H1 (cell line): ENCODE data around the gene MYO18A. TPM values are rescaled to one million over a fixed set of nuclear protein-coding genes. Genes with fewer than 3 reads are reported as not detected.
A peak's percentile ranks its signal among the peaks of the same experiment; 100 is the strongest.

Experiments used
- CTCF ChIA-PET: fragments of 300-600 bp; sonication (Branson Sonifier 250); formaldehyde crosslinking; loops from one replicate; lab custom pipeline; 2021; ENCODE audit not compliant: partially characterized antibody; lab: Charles Lee
- POLR2A ChIA-PET: fragments of 300-600 bp; sonication (Branson Sonifier 250); formaldehyde crosslinking; loops from one replicate; lab custom pipeline; 2021; ENCODE audit warnings: inconsistent platforms; ENCODE audit not compliant: partially characterized antibody; lab: Charles Lee
- DNase-seq, 2 experiments: peaks; one replicate each; pipeline versions ENCODE4 v3.0.0 to v3.0.0-alpha.2; 2010 to 2022; ENCODE audit warnings: low spot score in 2 of 2, low read depth in 1 of 2, mixed read lengths in 1 of 2
- FAIRE-seq: peaks from 2 replicates; lab custom pipeline; 2011; peaks lifted over from hg19 to GRCh38; lab: Jason Lieb, UNC
- H2AFZ ChIP-seq: 2 replicates; pipeline ENCODE4 v1.8.1; 2012; ENCODE audit warnings: low read length, inconsistent platforms
- H2AK5ac ChIP-seq: 2 replicates; pipeline ENCODE4 v1.6.1; 2013; ENCODE audit warnings: low read depth, low read length
- H2BK120ac ChIP-seq: replicated peaks from 2 replicates; pipeline ENCODE3; 2013; ENCODE audit warnings: low read depth, low read length, inconsistent platforms
- H2BK12ac ChIP-seq: 2 replicates; pipeline ENCODE4 v1.6.1; 2013; ENCODE audit warnings: low read depth, low read length
- H2BK15ac ChIP-seq: 2 replicates; pipeline ENCODE4 v1.6.1; 2013; ENCODE audit warnings: low read length
- H2BK20ac ChIP-seq: 2 replicates; pipeline ENCODE4 v1.6.1; 2013; ENCODE audit warnings: low read length
- H2BK5ac ChIP-seq: 2 replicates; pipeline ENCODE4 v1.6.1; 2013; ENCODE audit warnings: low read depth, low read length
- H3K14ac ChIP-seq: 2 replicates; pipeline ENCODE4 v1.6.1; 2013; ENCODE audit warnings: inconsistent platforms; ENCODE audit not compliant: insufficient read length
- H3K18ac ChIP-seq: 2 replicates; pipeline ENCODE4 v1.6.1; 2013; ENCODE audit warnings: low read length; ENCODE audit errors: extremely low read depth
- H3K23ac ChIP-seq: 2 replicates; pipeline ENCODE4 v1.6.1; 2013; ENCODE audit warnings: inconsistent platforms; ENCODE audit not compliant: insufficient read length
- H3K23me2 ChIP-seq: 2 replicates; pipeline ENCODE4 v1.6.1; 2013; ENCODE audit warnings: low read depth, low read length
- H3K27ac ChIP-seq: 2 replicates; pipeline ENCODE4 v1.6.1; 2011; ENCODE audit warnings: low read depth, low read length, inconsistent platforms
- H3K27me3 ChIP-seq, 4 experiments: replicated peaks in 1 of 4; 1 replicate in 1 of 4; 2 replicates in 3 of 4; pipeline versions ENCODE4 v1.6.1 to v1.8.1; 2011 to 2013; ENCODE audit warnings: low read length in 3 of 4, mild to moderate bottlenecking in 3 of 4, inconsistent platforms in 2 of 4, mixed read lengths in 2 of 4, moderate library complexity in 1 of 4; ENCODE audit not compliant: control insufficient read depth in 3 of 4, insufficient read depth in 3 of 4; ENCODE audit errors: extremely low read depth in 1 of 4
- H3K36me3 ChIP-seq, 4 experiments: 2 replicates each; pipeline versions ENCODE4 v1.6.1 to v1.8.1; 2011 to 2013; ENCODE audit warnings: mild to moderate bottlenecking in 4 of 4, low read length in 3 of 4, moderate library complexity in 2 of 4, control low read depth in 1 of 4, inconsistent platforms in 1 of 4; ENCODE audit not compliant: insufficient read depth in 4 of 4, control insufficient read depth in 2 of 4
- H3K4ac ChIP-seq: replicated peaks from 2 replicates; pipeline ENCODE3; 2013; ENCODE audit warnings: low read length, low read depth, mixed read lengths, inconsistent platforms; ENCODE audit not compliant: insufficient read length
- H3K4me1 ChIP-seq, 4 experiments: replicated peaks in 1 of 4; 1 replicate in 1 of 4; 2 replicates in 3 of 4; pipeline versions ENCODE4 v1.6.1 to v1.8.1; 2011 to 2013; ENCODE audit warnings: low read length in 3 of 4, inconsistent platforms in 2 of 4, mixed read lengths in 1 of 4; ENCODE audit not compliant: insufficient read depth in 4 of 4, control insufficient read depth in 3 of 4
- H3K4me2 ChIP-seq, 2 experiments: 2 replicates each; pipeline versions ENCODE4 v1.6.1 to v1.8.1; 2011 to 2013; ENCODE audit warnings: low read depth in 2 of 2, low read length in 2 of 2, control low read depth in 1 of 2, inconsistent platforms in 1 of 2, mild to moderate bottlenecking in 1 of 2; ENCODE audit not compliant: insufficient read depth in 1 of 2
- H3K4me3 ChIP-seq, 4 experiments: fragments of 200-600, 300-600 bp in 1 of 4; sonication (generic), shearing (Covaris generic), sonication (Bioruptor Twin) in 1 of 4; 2 replicates each; pipeline versions ENCODE4 v1.5.1 to v1.8.1; 2011 to 2016; ENCODE audit warnings: low read length in 4 of 4, low read depth in 3 of 4, control low read depth in 2 of 4, inconsistent platforms in 2 of 4, mild to moderate bottlenecking in 2 of 4, mixed read lengths in 1 of 4, moderate library complexity in 1 of 4; ENCODE audit not compliant: insufficient read depth in 2 of 4; ENCODE audit errors: extremely low read depth in 1 of 4
- H3K56ac ChIP-seq: replicated peaks from 2 replicates; pipeline ENCODE3; 2013; ENCODE audit warnings: low read depth, mild to moderate bottlenecking, mixed read lengths, low read length, inconsistent platforms; ENCODE audit not compliant: insufficient read length
- H3K79me1 ChIP-seq: 2 replicates; pipeline ENCODE4 v1.6.1; 2013; ENCODE audit warnings: low read depth, low read length, control low read depth
- H3K79me2 ChIP-seq, 2 experiments: 2 replicates each; pipeline versions ENCODE4 v1.6.1 to v1.8.1; 2012 to 2013; ENCODE audit warnings: low read length in 2 of 2, mild to moderate bottlenecking in 2 of 2, inconsistent platforms in 1 of 2; ENCODE audit not compliant: insufficient read depth in 2 of 2, control insufficient read depth in 1 of 2
- H3K9ac ChIP-seq, 4 experiments: replicated peaks in 1 of 4; 1 replicate in 1 of 4; 2 replicates in 3 of 4; pipeline versions ENCODE4 v1.6.1 to v1.8.1; 2011 to 2013; ENCODE audit warnings: low read depth in 3 of 4, low read length in 3 of 4, control low read depth in 2 of 4, mild to moderate bottlenecking in 2 of 4, moderate library complexity in 2 of 4, inconsistent platforms in 1 of 4; ENCODE audit errors: extremely low read depth in 1 of 4
- H3K9me3 ChIP-seq, 2 experiments: 2 replicates each; pipeline versions ENCODE4 v1.6.1 to v1.8.1; 2012 to 2013; ENCODE audit warnings: mild to moderate bottlenecking in 2 of 2, moderate library complexity in 2 of 2, control low read depth in 1 of 2, inconsistent platforms in 1 of 2, low read depth in 1 of 2, low read length in 1 of 2, mixed read lengths in 1 of 2; ENCODE audit not compliant: insufficient read depth in 2 of 2
- H4K20me1 ChIP-seq, 2 experiments: replicated peaks in 1 of 2; 2 replicates each; pipeline versions ENCODE3 to v1.8.1; 2011 to 2013; ENCODE audit warnings: inconsistent platforms in 2 of 2, low read length in 2 of 2, mild to moderate bottlenecking in 1 of 2; ENCODE audit not compliant: insufficient read depth in 2 of 2, control insufficient read depth in 1 of 2
- H4K5ac ChIP-seq: 2 replicates; pipeline ENCODE4 v1.6.1; 2013; ENCODE audit warnings: low read length, low read depth, mixed read lengths, inconsistent platforms; ENCODE audit not compliant: insufficient read length
- H4K8ac ChIP-seq: 2 replicates; pipeline ENCODE4 v1.8.0; 2013; ENCODE audit warnings: mild to moderate bottlenecking, moderate library complexity, low read length, inconsistent platforms; ENCODE audit not compliant: insufficient read depth; ENCODE audit errors: extremely low read depth
- H4K91ac ChIP-seq: replicated peaks from 2 replicates; pipeline ENCODE3; 2013; ENCODE audit warnings: low read length, mixed read lengths, inconsistent platforms; ENCODE audit not compliant: insufficient read length
- CHD2 ChIP-seq: IDR thresholded peaks from 2 replicates; pipeline ENCODE4 v1.6.1; 2012; ENCODE audit warnings: low read length, improper control_type of control experiment
- JUN ChIP-seq: IDR thresholded peaks from 2 replicates; pipeline ENCODE4 v1.6.1; 2011; ENCODE audit warnings: low read depth, mild to moderate bottlenecking, improper control_type of control experiment, low read length
- POLR2A ChIP-seq, 2 experiments: IDR thresholded peaks; 1 replicate in 1 of 2; 2 replicates in 1 of 2; pipeline ENCODE4 v1.6.1; 2011; ENCODE audit warnings: low read depth in 2 of 2, low read length in 2 of 2, mild to moderate bottlenecking in 2 of 2; ENCODE audit errors: control extremely low read depth in 1 of 2
- SIX5 ChIP-seq: IDR thresholded peaks from 2 replicates; pipeline ENCODE4 v1.6.1; 2011; ENCODE audit warnings: mild to moderate bottlenecking, low read depth, low read length
- SP2 ChIP-seq: IDR thresholded peaks from 2 replicates; pipeline ENCODE4 v1.6.1; 2012; ENCODE audit warnings: mild to moderate bottlenecking, low read length, inconsistent platforms
- WGBS, 2 experiments: shearing (Covaris generic) in 1 of 2; methylation state at CpG; one replicate each; pipeline versions ENCODE4 v1.1.6 to v1.1.7; 2013 to 2015; ENCODE audit warnings: low lambda C conversion rate in 2 of 2, mixed read lengths in 2 of 2, inconsistent platforms in 1 of 2, low coverage in 1 of 2, missing lambda C conversion rate in 1 of 2; ENCODE audit not compliant: insufficient replicate concordance in 2 of 2, insufficient coverage in 1 of 2, insufficient read length in 1 of 2; ENCODE audit errors: extremely low coverage in 1 of 2, missing lambda C conversion rate in 1 of 2; 5-methylcytosine and 5-hydroxymethylcytosine counted together
- polyA plus RNA-seq, 7 experiments: library from polyadenylated mRNA; depleted of rRNA in 3 of 7; stranded (reverse) in 5 of 7; unstranded in 2 of 7; fragments of >200 nt in 5 of 7; fragments of 200-250 nt in 2 of 7; gene quantifications; 1 replicate in 5 of 7; 2 replicates in 1 of 7; 4 replicates in 1 of 7; pipeline versions ENCODE4 v1.2.1 to v1.2.3, GENCODE V29; 2011 to 2013; ENCODE audit warnings: missing spikeins in 2 of 7, mixed read lengths in 2 of 7
- total RNA-seq: library from RNA; stranded (reverse); fragmentation: NEBNext Ultra II Directional; extraction: Animal tissue kit (Norgen Biotek cat#: 25700); gene quantifications from 2 replicates; pipeline ENCODE4 v1.2.1, GENCODE V29; 2021

MYO18A gene
- total and polyA plus RNA-seq, 2 of the 8 experiments (the other 6 are each of a cell fraction or from before 2014, with no cell fraction given), result 7.6 to 43.8 TPM

- Histone ChIP-seq H3K27ac (peak overlapping the region; percentile 48; the same call in 1 of the 2 replicates), H3K27me3 (no peaks in the 10 kb centered on the region), H3K14ac (peak overlapping the region; percentile 13), H4K8ac (peak overlapping the region; percentile 79), H2BK15ac (peak overlapping the region; percentile 92; the same call in 1 of the 2 replicates), H3K56ac (no peak overlapping the region), H3K4me3 (no peak overlapping the region), H3K23ac (no peak overlapping the region), H3K9ac (no peak overlapping the region), H2BK5ac (peak overlapping the region; percentile 94), H2AFZ (no peak overlapping the region), H2AK5ac (peak overlapping the region; percentile 78), H3K4me1 (peaks cover 6 to 20% (median 15%) of the 10 kb centered on the region in 4 experiments), H3K79me1 (peaks cover 6% of the 10 kb centered on the region), H3K23me2 (no peaks in the 10 kb centered on the region), H3K36me3 (no peaks in the 10 kb centered on the region), H2BK120ac (peak overlapping the region; percentile 26), H2BK20ac (peak overlapping the region; percentile 72; the same call in 1 of the 2 replicates), H3K9me3 (no peaks in the 10 kb centered on the region), H4K5ac (no peak overlapping the region), H3K18ac (peak overlapping the region; percentile 60; the same call in 1 of the 2 replicates), H3K4me2 (no peak overlapping the region), H3K79me2 (peaks cover 0 to 12% of the 10 kb centered on the region in 2 experiments; a peak in 1 of 4 replicates), H2BK12ac (peak overlapping the region; percentile 98; the same call in 1 of the 2 replicates), H4K91ac (peak overlapping the region; percentile 82), H4K20me1 (peaks cover 0 to 11% of the 10 kb centered on the region in 2 experiments), H3K4ac (peak overlapping the region; percentile 79)
- DNase-seq (no peak), FAIRE-seq (no peak)
- 87% methylated on average over 11 of the region's 11 CpGs; no CpG with 5 or more reads in 1 of the 2 experiments for WGBS, 2 experiments
- ChIA-PET CTCF (interaction anchor here (0.8 to 34.4 kb wide), 5 partner anchors 8 to 57 kb away, joined by 3 to 731 read pairs (median 17); partner anchors contain the start of gene MYO18A), POLR2A (interaction anchor here (1.4 to 3.2 kb wide), 4 partner anchors 12 to 53 kb away, joined by 3 to 12 read pairs (median 6); no protein-coding TSS in a partner anchor)
- no peak for TF ChIP-seq SIX5
- TF ChIP-seq JUN, result no peak
- TF ChIP-seq SP2, result no peak
- no peak for TF ChIP-seq POLR2A (IDR thresholded peaks at IDR 0.05; ENCODE audit: control extremely low read depth in 1 of 2, low read depth in 2 of 2, low read length in 2 of 2)
- no peak for TF ChIP-seq CHD2
Measured at GRCh38 chr17:29155227-29155965, 24.8 kb downstream of the MYO18A start.
